ES-I3 (cell line): ENCODE data around the gene PRKCD.

ENCODE experiments used
- H3K36me3 ChIP-seq: 2 replicates; pipeline ENCODE4 v1.6.1; 2013; ENCODE audit warnings: mild to moderate bottlenecking, low read length, control low read depth, moderate library complexity; ENCODE audit not compliant: insufficient read depth
- H3K4me1 ChIP-seq: 2 replicates; pipeline ENCODE4 v1.6.1; 2013; ENCODE audit warnings: mild to moderate bottlenecking, control low read depth, low read length; ENCODE audit not compliant: insufficient read depth
- H3K9ac ChIP-seq: 2 replicates; pipeline ENCODE4 v1.6.1; 2013; ENCODE audit warnings: low read depth, mild to moderate bottlenecking, low read length, moderate library complexity
- H3K9me3 ChIP-seq: 2 replicates; pipeline ENCODE4 v1.6.1; 2013; ENCODE audit warnings: mild to moderate bottlenecking, low read length, moderate library complexity; ENCODE audit not compliant: control insufficient read depth, insufficient read depth

Gene PRKCD

DNA sequence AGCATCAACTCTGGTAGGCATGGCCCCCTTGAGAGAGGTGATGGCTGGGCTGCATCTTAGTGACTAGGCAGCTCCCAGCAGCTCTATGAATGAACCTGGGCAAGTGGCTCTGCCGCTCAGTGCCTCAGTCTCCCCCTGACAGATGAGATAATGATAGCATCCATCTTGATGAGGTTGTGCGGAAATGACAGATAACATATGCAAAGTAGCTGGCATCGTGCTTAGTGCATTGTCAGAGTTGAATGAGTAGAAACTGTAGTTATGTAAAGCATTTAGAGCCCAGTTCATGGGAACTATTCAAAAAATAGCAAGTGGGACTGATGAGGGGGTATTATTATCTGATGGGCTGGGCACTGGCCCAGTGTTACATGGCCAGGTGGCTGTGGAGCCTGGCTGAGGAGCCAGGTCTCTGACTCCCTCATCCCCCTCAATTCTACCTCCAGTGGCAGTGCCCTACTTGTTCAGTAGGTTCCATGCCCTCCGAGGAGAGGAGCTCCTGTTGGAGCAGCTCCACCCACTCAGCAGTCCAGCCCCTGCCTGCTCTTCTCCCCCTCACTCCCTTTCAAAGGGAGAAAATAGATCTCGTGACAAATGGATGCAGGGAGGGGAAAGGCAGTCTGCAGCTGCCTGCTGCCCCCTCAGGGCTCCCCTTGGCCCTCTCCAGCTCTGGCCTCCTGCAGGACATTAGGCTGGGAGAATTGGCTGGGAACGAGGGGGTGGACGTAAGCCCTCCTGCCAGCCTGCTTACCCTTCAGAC lies 6.6 kb downstream of the PRKCD start:
- H3K4me1 ChIP-seq, result peaks cover 59% of the 10 kb centered on the region
- no peak overlapping the region for H3K9ac ChIP-seq
- no peaks in the 10 kb centered on the region for H3K36me3 ChIP-seq
- no peaks in the 10 kb centered on the region for H3K9me3 ChIP-seq

DNA sequence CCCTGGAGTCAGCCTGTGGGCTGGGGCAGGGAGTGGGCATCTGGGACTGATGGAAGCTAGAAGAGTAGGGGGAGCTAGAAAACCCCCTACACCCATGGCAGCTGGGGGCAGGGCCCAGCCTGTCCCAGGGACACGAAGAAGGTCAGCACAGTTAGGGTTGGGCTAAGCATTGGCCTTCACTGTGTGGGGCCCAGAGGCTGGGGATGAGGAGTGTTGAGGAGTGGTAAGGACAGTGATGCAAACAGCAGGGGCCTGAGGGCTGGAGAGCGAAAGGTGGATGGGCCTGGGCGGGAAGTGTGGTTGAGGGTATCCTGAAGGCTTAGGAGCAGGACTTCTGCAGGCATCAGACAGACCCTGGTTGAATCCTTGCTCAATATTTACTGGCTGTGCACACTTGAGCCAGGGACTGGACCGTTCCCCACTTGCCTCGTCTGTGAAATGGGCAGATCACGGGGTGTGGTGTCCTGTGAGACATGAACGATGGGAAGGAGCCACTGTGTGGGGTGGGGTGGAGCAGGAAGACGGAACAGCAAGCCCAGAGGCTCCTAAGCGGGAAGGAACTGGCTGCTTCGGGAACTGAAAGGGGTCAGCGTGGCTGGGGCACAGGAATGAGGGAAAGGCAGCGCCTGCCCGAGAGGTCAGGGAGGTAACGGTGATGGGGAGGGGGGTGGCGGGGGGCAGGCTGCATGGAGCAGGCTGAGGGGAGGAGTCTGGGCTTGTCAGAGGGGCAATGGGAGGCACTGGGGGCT lies 7.3 kb downstream of the PRKCD start:
- Histone ChIP-seq H3K36me3 (no peaks in the 10 kb centered on the region), H3K4me1 (peaks cover 55% of the 10 kb centered on the region), H3K9ac (no peak overlapping the region), H3K9me3 (no peaks in the 10 kb centered on the region)

DNA sequence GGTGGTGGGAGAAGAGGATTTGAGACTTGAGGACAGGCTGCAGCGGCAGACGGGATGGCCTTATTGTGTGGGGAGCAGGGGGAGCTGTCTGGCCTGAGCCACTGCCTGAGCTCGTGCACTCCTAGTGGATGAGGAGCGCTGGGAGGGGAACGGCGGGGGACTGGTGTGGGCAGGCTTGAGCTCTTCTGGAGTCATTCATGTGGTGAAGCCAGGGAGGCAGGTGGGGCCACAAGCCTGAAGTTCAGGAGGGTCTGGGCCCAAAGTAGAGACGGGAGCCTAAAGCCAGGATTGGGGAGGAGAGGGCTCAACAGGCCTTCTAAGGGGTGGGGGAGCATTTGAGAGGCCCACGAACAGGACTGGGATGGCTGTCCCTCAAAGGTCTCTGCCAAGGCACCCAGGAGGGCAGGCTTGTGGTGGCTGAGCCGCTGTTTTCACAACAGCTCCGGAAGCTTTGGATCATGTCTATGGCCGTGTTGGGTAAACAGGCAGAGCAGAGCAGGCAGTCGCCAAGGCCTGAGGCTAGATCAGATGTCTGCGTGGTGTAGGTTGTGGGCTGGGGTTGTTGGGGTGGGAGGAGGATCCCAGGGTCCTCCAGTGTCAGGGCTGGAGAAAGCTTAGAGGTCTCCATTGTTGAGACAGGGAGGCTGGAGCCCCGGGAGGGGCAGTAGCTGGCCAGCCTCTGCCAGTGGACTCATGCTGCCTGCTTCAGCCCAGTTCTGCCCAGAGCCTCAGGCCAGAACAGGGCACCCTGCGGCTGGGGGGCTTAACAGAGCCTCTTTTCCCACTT lies 8.2 kb downstream of the PRKCD start:
- H3K36me3 ChIP-seq, result no peaks in the 10 kb centered on the region
- H3K4me1 ChIP-seq, result peaks cover 51% of the 10 kb centered on the region
- H3K9ac ChIP-seq, result no peak overlapping the region
- no peaks in the 10 kb centered on the region for H3K9me3 ChIP-seq

DNA sequence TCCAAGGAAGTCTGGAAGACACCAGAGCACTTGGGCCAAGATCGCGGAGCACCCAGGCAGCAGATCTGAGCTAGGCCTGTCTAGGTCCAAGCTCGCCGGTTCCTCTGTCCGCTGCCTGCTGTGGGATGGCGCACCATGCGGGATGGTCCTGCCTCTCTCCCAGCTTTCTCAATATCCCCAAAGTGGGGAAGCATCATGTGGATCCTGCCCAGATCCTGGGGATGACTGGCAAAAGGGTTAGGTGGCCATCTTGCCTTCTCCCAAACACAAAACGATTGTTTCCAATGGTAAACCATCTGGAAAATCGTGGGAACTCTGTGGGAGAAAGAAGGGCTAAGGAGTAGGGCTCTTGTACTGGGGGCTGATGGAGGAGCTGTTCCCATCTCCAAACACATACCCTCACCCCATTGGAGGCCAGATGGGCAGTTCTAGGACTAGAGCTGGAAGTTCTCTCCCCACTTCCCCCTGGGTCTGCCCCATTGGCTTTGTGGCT lies 8.9 kb downstream of the PRKCD start:
- H3K4me1 ChIP-seq, result peaks cover 51% of the 10 kb centered on the region
- no peaks in the 10 kb centered on the region for H3K9me3 ChIP-seq
- H3K9ac ChIP-seq, result no peak overlapping the region
- no peaks in the 10 kb centered on the region for H3K36me3 ChIP-seq

DNA sequence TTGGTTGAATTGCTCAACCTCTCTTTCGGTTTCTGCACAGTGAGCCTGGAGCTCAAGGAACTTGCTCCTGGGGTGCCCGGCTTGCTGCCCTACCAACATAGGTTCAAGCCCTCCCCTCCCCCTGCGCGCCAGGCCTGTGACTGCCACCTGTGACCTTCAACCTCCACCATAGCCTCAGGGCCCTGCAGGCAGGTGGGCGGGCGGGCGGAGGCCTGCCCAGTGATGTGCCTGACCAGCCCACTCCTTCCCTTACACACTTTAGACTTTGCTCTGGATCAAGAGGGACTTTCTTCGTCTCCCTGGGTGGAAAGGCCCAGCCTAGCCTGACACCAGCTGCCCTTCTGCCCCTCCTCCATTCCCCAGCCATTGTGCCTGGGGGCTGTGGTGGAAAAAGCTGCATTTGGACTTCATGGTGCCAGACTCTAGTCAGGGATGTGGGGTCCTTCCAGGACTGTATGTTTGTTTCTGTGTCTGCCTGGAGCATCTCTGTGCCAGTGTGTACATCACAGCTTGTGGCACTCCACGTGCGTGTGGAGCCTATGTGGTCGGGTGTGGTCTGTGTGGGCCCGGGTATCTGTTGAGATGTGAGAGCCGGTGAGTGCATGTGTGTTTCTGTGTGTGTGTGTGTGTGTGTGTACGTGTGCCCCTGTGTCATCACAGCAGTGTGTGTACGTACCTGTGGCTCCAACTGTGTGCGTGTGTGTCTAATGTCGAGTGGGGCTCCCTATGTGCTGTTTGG lies 9.5 kb downstream of the PRKCD start:
- no peaks in the 10 kb centered on the region for H3K9me3 ChIP-seq
- no peak overlapping the region for H3K9ac ChIP-seq
- peaks cover 51% of the 10 kb centered on the region for H3K4me1 ChIP-seq
- no peaks in the 10 kb centered on the region for H3K36me3 ChIP-seq

DNA sequence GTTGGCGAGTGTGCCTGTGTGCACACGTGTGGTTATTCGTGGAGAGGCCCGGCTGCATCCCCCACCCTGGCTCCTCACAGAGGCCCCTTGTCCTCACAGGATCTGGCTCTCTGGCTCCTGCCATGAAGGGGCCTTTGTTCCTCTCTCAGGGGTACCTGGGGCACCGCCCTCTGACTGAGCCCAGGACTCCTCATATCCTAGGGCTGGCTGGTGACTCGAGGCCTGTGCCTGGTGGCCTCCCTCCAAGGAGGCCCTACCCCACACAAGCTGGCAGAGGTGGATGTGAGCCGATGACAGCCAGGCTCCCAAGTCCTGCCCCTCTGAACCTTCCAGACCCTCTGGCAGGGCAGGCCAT lies 10.0 kb downstream of the PRKCD start:
- Histone ChIP-seq H3K36me3 (no peaks in the 10 kb centered on the region), H3K9ac (no peak overlapping the region), H3K4me1 (peaks cover 51% of the 10 kb centered on the region), H3K9me3 (no peaks in the 10 kb centered on the region)

DNA sequence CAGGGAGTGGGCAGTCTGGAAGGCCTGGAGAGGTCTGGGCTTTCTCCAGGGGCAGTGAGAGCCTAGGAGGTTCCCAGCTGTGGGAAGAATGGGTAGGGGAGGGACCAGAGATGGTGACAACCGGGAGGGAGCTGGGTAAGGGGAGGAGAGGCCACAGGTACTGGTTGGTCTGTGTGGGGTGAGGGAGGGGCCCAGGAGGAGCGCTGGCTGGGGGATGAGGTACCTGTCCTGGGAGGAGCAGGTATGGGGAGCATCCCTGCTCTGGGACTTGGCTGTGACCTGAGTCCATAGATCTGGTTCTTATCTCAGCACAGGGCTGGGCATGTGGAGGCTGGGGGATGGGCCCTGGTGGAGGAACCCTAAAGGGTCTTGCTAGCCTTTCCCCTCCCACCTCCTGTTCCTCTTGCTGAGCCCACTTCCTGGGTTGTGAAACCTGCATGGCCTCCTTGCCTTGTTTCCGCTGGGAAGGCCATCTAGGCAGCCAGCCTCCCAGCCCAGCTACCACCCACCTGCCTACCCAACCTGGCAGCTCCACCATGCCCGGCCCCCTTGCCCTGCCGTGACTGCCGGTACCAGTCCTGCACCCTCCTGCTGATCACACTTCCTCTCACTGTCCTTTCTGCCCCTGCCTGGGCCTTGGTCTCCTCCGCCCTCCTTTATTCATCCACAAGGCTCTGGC lies 11.0 kb downstream of the PRKCD start:
- no peaks in the 10 kb centered on the region for H3K9me3 ChIP-seq
- H3K9ac ChIP-seq, result no peak overlapping the region
- H3K36me3 ChIP-seq, result no peaks in the 10 kb centered on the region
- H3K4me1 ChIP-seq, result peaks cover 48% of the 10 kb centered on the region

DNA sequence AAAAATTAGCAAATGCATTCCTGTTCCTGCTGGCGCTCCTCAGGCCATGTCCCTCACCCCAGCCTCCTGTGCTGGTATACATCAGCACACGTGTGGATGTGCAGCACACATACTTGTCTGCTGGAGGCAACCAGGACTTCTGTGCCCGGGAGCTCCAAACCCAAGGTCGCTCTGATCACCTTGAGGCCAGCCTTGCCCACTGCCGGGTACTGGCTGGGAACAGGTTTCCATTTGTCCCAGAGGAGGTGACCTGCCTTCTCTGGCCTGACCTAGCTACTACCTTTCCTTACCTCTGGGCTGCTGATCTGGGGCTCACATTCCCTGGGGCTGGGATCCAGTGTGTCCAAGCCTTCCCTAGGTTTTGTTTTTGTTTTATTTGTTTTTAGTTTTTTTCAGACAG lies 12.1 kb downstream of the PRKCD start:
- no peaks in the 10 kb centered on the region for H3K9me3 ChIP-seq
- H3K36me3 ChIP-seq, result no peaks in the 10 kb centered on the region
- H3K4me1 ChIP-seq, result peaks cover 37% of the 10 kb centered on the region
- H3K9ac ChIP-seq, result no peak overlapping the region

DNA sequence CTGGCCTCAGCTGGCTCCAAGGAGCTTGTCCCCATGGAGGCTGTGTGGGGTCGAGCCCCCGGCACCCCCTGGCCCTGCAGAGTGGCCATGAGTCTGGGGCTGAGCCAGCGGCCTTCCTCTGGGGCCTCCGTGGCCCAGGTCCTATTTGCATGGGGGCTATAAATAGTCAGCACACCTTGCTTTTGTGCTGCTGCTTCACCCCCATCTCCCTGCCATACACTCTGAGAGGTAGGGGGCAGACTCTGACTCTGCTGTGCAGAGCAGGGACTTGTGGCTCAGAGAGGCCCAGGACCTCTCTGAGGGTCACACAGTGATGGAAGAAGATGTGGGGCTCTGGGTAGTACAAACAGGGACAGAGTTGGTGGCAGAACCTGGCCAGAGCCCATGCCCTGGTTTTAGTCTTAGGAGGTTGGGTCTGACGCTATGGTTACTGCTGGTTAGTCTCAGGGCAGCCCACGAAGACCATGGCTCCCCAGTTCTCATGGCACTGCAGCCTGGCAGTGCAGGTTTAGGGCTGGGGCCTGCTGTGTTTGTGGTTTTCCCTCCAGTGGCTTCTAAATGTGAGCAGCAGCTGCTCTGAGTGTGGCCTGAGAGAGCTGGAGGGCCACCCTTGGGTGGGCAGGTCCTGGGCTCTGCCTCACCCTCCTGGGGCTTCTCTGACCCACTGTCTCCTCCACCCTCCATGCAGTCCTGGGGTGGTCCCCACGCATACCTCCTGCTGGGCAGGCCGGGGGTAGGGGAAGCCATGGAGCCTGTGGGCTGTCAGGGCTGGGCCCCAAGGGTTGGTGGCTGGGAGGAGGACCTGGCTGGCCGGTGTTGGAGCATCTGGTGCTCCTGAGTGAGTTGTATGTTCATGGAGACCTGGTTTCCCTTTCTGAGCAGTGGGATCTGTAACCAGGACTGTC lies 13.6 kb downstream of the PRKCD start:
- Histone ChIP-seq H3K4me1 (peaks cover 29% of the 10 kb centered on the region), H3K36me3 (no peaks in the 10 kb centered on the region), H3K9ac (no peak overlapping the region), H3K9me3 (no peaks in the 10 kb centered on the region)

DNA sequence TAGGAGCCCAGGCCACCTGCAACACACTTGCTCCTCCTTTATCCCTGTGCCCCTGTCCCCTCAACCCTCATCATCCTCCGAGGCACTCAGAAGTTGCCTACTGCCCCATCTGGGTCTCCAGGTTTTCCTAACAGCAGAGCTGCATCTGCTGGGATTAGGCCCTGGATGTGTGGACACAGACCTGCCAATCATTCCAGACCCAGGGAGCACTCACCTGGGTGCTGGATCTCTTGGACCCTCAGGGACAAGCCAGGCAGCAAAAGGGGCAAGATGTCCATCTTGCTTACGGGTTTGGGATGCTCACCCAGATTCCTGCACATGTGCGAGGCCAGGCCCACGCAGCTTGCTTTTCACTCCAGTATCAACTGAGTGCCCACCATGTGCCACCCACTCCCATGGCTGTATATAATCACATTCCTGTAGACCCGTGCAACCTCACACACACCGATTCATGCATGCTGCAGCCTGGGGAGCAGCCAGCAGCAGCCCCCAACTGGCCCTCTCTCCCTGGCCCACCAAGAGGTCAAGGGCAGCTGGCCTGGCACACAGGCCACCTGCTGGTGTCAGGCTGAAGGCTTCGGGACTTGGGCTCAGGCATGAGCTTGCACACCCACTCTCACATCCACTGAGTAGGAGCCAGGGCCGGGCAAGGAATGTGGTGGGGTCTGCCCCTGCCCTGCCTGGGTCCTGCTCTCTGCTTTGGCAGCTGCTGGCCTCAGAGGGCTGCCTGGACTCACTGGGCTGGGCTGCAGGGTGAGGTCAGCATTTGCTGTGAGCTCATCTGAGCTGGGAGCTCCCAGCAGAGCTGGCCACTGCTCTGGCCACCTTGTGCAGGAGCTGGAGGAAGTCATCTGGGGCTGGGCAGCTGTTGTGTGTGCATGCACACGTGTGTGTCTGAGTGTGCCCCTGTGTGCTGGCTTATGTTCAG lies 14.9 kb downstream of the PRKCD start:
- no peak overlapping the region for H3K9ac ChIP-seq
- H3K9me3 ChIP-seq, result no peaks in the 10 kb centered on the region
- peaks cover 19% of the 10 kb centered on the region for H3K4me1 ChIP-seq
- no peaks in the 10 kb centered on the region for H3K36me3 ChIP-seq

DNA sequence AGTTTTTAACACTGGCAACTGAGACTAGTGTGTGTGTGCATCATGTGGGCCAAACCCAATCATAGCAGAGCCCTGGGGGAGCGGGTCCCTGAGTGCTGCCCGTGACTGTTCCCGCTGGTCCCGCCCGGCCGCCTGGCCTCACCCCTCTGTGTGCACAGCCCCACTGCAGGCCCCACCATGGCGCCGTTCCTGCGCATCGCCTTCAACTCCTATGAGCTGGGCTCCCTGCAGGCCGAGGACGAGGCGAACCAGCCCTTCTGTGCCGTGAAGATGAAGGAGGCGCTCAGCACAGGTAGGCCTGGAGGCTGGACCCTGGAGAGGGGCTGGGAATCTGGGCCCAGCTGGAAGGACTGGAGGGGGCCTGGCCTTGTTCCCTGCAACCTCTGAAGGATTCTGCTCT lies 17.2 kb downstream of the PRKCD start:
- Histone ChIP-seq H3K36me3 (no peaks in the 10 kb centered on the region), H3K4me1 (no peaks in the 10 kb centered on the region), H3K9ac (no peak overlapping the region), H3K9me3 (no peaks in the 10 kb centered on the region)

DNA sequence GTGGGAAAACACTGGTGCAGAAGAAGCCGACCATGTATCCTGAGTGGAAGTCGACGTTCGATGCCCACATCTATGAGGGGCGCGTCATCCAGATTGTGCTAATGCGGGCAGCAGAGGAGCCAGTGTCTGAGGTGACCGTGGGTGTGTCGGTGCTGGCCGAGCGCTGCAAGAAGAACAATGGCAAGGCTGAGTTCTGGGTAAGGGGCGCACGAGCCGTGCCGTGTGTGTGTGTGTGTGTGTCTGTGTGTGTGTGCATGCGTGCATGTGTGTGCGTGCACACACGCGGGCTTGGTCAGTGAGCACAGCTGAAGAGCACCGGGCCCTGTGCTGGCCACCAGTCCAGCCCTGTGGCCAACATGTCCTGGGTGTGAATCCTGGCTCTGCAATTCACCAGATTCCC lies 18.6 kb downstream of the PRKCD start:
- no peak overlapping the region for H3K9ac ChIP-seq
- H3K4me1 ChIP-seq, result no peaks in the 10 kb centered on the region
- H3K36me3 ChIP-seq, result no peaks in the 10 kb centered on the region

More for the DNA sequence above, 18.6 kb downstream of the PRKCD start:
- no peaks in the 10 kb centered on the region for H3K9me3 ChIP-seq
